ENCODE results near the gene ALPK3. TPM values are rescaled to one million over a fixed set of nuclear protein-coding genes. Genes with fewer than 3 reads are reported as not detected.

ALPK3 gene
- total RNA-seq, 1 donor from 2014 or later: 118 TPM

- no peak for DNase-seq
- intact Hi-C loops (cut with micrococcal nuclease): no loop called here
- ATAC-seq: no peak
These were observed 63.8 kb downstream of the ALPK3 start for GRCh38 chr15:84880822-84881519.

GRCh38 chr15:84881520-84881830 lies 64.3 kb downstream of the ALPK3 start:
- DNase-seq (no peak), ATAC-seq (no peak)
- intact Hi-C loops (cut with micrococcal nuclease): no loop called here

- intact Hi-C loops (cut with micrococcal nuclease): no loop called here
- ATAC-seq (peak; percentile 60), DNase-seq (no peak)
These were observed 66.3 kb downstream of the ALPK3 start for GRCh38 chr15:84883466-84883865.

- ATAC-seq: peak; percentile 59
- DNase-seq: peak; percentile 48
- intact Hi-C loops (cut with micrococcal nuclease): no loop called here
These were observed 67.0 kb downstream of the ALPK3 start, which contains the start of gene SLC28A1 for GRCh38 chr15:84883916-84884781. Gene SLC28A1, plus strand, starts transcription at chr15:84884662. Its CDS starts 3,099 bp downstream, at chr15:84887761.

- no peak for DNase-seq
- intact Hi-C loops (cut with micrococcal nuclease): no loop called here
- ATAC-seq: no peak
These were observed 68.6 kb downstream of the ALPK3 start for GRCh38 chr15:84885801-84886200.

- intact Hi-C loops (cut with micrococcal nuclease): no loop called here
- ATAC-seq (peak; percentile 78), DNase-seq (peak; percentile 56)
These were observed 69.2 kb downstream of the ALPK3 start for GRCh38 chr15:84886211-84886983.

GRCh38 chr15:84886984-84887299 lies 69.8 kb downstream of the ALPK3 start:
- no peak for ATAC-seq
- no peak for DNase-seq
- intact Hi-C loops (cut with micrococcal nuclease): no loop called here

- DNase-seq (no peak), ATAC-seq (no peak)
- intact Hi-C loops (cut with micrococcal nuclease): no loop called here
These were observed 70.8 kb downstream of the ALPK3 start for GRCh38 chr15:84887938-84888337.

- no peak for ATAC-seq
- no peak for DNase-seq
- intact Hi-C loops (cut with micrococcal nuclease): no loop called here
These were observed 71.5 kb downstream of the ALPK3 start for GRCh38 chr15:84888639-84889038.

- DNase-seq (no peak), ATAC-seq (no peak)
- intact Hi-C loops (cut with micrococcal nuclease): no loop called here
These were observed 72.3 kb downstream of the ALPK3 start for GRCh38 chr15:84889313-84889990.

- ATAC-seq: no peak
- intact Hi-C loops (cut with micrococcal nuclease): no loop called here
- DNase-seq: no peak
These were observed 73.0 kb downstream of the ALPK3 start for GRCh38 chr15:84889991-84890669.

- intact Hi-C loops (cut with micrococcal nuclease): no loop called here
- DNase-seq (no peak), ATAC-seq (no peak)
These were observed 73.6 kb downstream of the ALPK3 start for GRCh38 chr15:84890670-84891162.

- ATAC-seq (no peak), DNase-seq (no peak)
- intact Hi-C loops (cut with micrococcal nuclease): no loop called here
These were observed 74.2 kb downstream of the ALPK3 start for GRCh38 chr15:84891339-84891738.

- intact Hi-C loops (cut with micrococcal nuclease): no loop called here
- ATAC-seq (no peak), DNase-seq (no peak)
These were observed 75.7 kb downstream of the ALPK3 start for GRCh38 chr15:84892786-84893307.

GRCh38 chr15:84893607-84894006 lies 76.5 kb downstream of the ALPK3 start:
- intact Hi-C loops (cut with micrococcal nuclease): no loop called here
- no peak for ATAC-seq
- DNase-seq: no peak

GRCh38 chr15:84894736-84895425 lies 77.7 kb downstream of the ALPK3 start:
- DNase-seq (no peak), ATAC-seq (no peak)
- intact Hi-C loops (cut with micrococcal nuclease): no loop called here

- intact Hi-C loops (cut with micrococcal nuclease): no loop called here
- no peak for DNase-seq
- ATAC-seq: no peak
These were observed 81.6 kb downstream of the ALPK3 start for GRCh38 chr15:84898761-84899160.

GRCh38 chr15:84899750-84900149 lies 82.6 kb downstream of the ALPK3 start:
- ATAC-seq: no peak
- no peak for DNase-seq
- intact Hi-C loops (cut with micrococcal nuclease): no loop called here

All from left ventricle myocardium superior (tissue), 1 donor.